Muscle layer of colon (tissue), 2 donors: ENCODE data around the gene RPL13.

Experiments used
- H3K27ac ChIP-seq: one replicate; pipeline ENCODE4 v1.7.0; 2013; ENCODE audit warnings: low read depth, mild to moderate bottlenecking, low read length, moderate library complexity
- H3K27me3 ChIP-seq, 2 donors: one replicate each; pipeline ENCODE4 v1.7.0; 2013; ENCODE audit warnings: low read length in 2 of 2, mild to moderate bottlenecking in 2 of 2; ENCODE audit not compliant: insufficient read depth in 2 of 2, control insufficient read depth in 1 of 2
- H3K36me3 ChIP-seq: one replicate; pipeline ENCODE4 v1.7.0; 2013; ENCODE audit warnings: mild to moderate bottlenecking, low read length; ENCODE audit not compliant: insufficient read depth
- H3K4me1 ChIP-seq: one replicate; pipeline ENCODE4 v1.7.0; 2013; ENCODE audit warnings: mild to moderate bottlenecking, low read length; ENCODE audit not compliant: insufficient read depth
- H3K4me3 ChIP-seq, 2 donors: one replicate each; pipeline ENCODE4 v1.7.0; 2013; ENCODE audit warnings: low read length in 2 of 2, low read depth in 1 of 2, mild to moderate bottlenecking in 1 of 2, moderate library complexity in 1 of 2
- H3K9ac ChIP-seq: one replicate; pipeline ENCODE4 v1.7.0; 2013; ENCODE audit warnings: low read length
- H3K9me3 ChIP-seq: one replicate; pipeline ENCODE4 v1.7.0; 2013; ENCODE audit warnings: mild to moderate bottlenecking, low read length
- donor health status: abdominal sarcoma.
- donor health status: Adenocarcinoma of cecum.

The RPL13 gene

DNA sequence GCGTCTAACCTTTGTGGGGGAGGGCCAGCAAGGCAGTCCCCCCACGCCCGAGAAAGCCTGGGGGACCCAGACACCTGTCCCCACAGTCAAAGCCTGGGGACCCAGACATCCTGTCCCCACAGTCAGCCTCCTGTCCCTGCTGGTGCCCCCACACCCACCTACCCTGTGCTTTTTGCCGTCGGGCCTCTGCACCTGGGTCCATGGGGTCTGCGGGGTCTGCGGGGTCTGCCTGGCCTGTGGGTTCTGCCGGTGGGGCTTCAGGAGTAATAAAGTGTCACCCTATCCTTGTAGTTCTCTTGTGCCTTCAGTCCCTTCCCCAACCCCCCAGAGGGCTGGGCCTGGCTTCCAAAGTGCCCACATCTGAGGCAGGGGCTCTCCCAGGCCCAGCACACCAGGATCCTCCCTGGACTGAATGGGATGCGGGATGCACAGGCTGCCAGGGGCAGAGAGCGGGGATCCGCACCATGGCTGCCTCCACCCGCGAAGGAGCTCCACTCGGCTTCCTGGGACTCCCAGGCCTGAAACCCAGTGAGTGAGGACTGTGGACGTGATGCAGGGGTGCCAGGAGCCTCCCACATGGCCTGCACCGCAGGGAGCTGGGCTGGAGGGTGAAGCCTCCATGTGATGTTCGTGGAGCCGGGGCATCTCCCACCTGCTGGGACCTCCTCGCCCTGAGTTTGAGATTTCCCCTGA lies 36.6 kb downstream of the RPL13 start:
- Histone ChIP-seq H3K4me3 (no peak overlapping the region), H3K27me3 (peaks cover 0 to under 1% of the 10 kb centered on the region in 2 donors), H3K4me1 (no peaks in the 10 kb centered on the region), H3K9me3 (no peaks in the 10 kb centered on the region), H3K36me3 (no peaks in the 10 kb centered on the region), H3K27ac (no peak overlapping the region), H3K9ac (no peak overlapping the region)

DNA sequence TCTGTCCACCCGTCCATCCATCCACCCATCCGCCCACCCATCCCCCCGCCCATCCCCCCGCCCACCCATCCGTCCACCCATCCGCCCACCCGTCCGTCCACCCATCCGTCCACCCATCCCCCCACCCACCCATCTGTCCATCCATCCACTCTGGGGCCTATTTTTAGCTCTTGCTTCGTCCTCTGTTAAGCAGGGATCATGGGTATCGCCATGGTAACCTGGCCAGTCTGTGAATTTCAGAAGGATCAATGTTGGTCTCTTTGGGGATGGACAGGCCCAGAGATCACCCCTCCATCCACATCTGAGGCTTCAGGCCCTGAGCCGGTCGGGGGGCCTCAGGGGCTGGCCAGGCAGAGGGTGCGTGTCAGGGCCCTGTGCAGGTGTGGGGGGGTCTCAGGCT lies 37.7 kb downstream of the RPL13 start:
- peaks cover 0 to 4% of the 10 kb centered on the region in 2 donors for H3K27me3 ChIP-seq
- no peak overlapping the region for H3K9ac ChIP-seq
- H3K36me3 ChIP-seq, result no peaks in the 10 kb centered on the region
- no peak overlapping the region for H3K27ac ChIP-seq
- no peaks in the 10 kb centered on the region for H3K4me1 ChIP-seq
- no peaks in the 10 kb centered on the region for H3K9me3 ChIP-seq
- H3K4me3 ChIP-seq, result no peak overlapping the region

GRCh38 chr16:89599451-89599858 lies 39.0 kb downstream of the RPL13 start:
- Histone ChIP-seq H3K9me3 (no peaks in the 10 kb centered on the region), H3K4me3 (no peak overlapping the region), H3K9ac (no peak overlapping the region), H3K36me3 (no peaks in the 10 kb centered on the region), H3K27ac (no peak overlapping the region), H3K4me1 (no peaks in the 10 kb centered on the region), H3K27me3 (peaks cover 0 to 4% of the 10 kb centered on the region in 2 donors)

DNA sequence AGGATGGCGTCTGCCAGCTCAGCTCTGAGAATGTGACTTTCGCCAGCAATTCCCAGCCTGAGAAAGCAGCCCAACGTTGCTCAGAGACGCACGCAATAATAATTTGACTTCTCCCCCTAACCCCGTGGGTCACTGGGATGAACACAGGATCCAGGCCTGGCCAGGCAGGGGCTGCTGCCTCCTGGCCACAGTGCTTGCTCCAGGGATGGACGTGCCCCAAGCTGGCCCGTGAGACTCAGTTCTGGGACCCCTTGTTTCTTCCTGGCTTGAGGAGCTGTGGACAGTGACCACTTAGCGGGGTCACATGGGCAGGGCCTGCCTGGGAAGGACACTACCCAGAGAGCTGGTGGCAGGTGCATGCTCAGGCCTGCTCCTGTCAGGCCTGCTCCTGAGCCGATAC lies 39.4 kb downstream of the RPL13 start:
- Histone ChIP-seq H3K36me3 (no peaks in the 10 kb centered on the region), H3K9me3 (no peaks in the 10 kb centered on the region), H3K27ac (no peak overlapping the region), H3K9ac (no peak overlapping the region), H3K4me1 (no peaks in the 10 kb centered on the region), H3K4me3 (no peak overlapping the region), H3K27me3 (peaks cover 0 to 4% of the 10 kb centered on the region in 2 donors)

DNA sequence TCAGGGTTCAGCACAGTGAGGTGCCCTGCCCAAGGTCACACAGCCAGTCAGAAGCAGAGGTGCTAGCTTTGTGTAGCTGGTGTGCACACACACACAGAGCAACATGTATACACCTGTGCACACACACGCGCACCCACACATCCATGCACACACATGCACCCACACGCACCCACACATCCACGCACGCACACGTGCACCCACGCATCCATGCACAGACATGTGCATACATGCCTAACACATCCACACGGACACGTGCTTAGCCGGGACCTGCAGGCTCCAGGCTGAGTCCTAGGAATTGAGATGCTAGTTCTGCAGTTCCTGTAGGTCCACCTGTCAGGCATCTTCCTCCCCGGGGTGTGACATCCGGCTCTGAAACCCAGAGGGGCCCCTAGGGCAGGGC lies 39.9 kb downstream of the RPL13 start:
- Histone ChIP-seq H3K9ac (no peak overlapping the region), H3K27ac (no peak overlapping the region), H3K4me3 (no peak overlapping the region), H3K4me1 (no peaks in the 10 kb centered on the region), H3K27me3 (peaks cover 0 to 4% of the 10 kb centered on the region in 2 donors), H3K36me3 (no peaks in the 10 kb centered on the region), H3K9me3 (no peaks in the 10 kb centered on the region)

DNA sequence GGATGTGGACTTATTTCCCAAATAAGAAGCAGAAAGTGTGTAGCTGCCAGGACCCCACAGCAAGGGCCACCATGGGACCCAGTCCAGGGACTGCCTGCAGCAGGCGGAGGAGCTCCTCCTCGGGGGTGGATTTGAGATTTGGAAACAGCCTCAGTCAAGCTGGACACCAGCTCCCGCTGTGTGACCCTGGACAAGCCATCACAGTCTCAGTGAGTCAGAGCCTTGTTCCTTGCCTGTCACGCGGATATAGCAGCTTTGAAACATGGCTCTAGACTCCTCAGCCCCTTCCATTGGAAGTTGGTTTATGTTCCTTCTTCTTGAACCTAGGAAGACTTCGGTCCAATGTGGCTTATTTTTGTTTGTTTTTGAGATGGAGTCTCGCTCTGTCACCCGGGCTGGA lies 40.5 kb downstream of the RPL13 start:
- H3K36me3 ChIP-seq, result no peaks in the 10 kb centered on the region
- no peak overlapping the region for H3K9ac ChIP-seq
- H3K27ac ChIP-seq, result no peak overlapping the region
- H3K4me3 ChIP-seq, result no peak overlapping the region
- peaks cover 0 to 8% of the 10 kb centered on the region in 2 donors for H3K27me3 ChIP-seq
- no peaks in the 10 kb centered on the region for H3K4me1 ChIP-seq
- no peaks in the 10 kb centered on the region for H3K9me3 ChIP-seq

DNA sequence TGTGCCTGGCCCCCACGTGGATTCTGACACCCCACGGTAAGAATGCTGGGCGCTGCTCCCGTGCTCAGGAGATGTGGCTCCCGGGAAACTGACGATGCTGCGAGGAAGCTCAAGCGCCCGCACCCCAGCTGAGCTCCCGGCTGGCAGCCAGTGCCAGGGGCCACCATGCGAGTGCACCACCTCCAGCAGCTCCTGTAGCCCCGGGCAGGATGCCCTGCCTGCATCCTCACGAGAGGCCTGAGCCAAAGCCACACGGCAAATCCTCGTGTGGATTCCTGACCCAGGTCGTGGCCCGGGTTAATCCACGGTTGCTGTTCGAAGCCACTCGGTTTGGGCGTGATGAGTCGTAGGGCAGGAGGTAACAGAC lies 41.4 kb downstream of the RPL13 start:
- Histone ChIP-seq H3K27me3 (peaks cover 0 to 8% of the 10 kb centered on the region in 2 donors), H3K4me1 (no peaks in the 10 kb centered on the region), H3K9me3 (no peaks in the 10 kb centered on the region), H3K4me3 (no peak overlapping the region), H3K27ac (no peak overlapping the region), H3K9ac (no peak overlapping the region), H3K36me3 (no peaks in the 10 kb centered on the region)

DNA sequence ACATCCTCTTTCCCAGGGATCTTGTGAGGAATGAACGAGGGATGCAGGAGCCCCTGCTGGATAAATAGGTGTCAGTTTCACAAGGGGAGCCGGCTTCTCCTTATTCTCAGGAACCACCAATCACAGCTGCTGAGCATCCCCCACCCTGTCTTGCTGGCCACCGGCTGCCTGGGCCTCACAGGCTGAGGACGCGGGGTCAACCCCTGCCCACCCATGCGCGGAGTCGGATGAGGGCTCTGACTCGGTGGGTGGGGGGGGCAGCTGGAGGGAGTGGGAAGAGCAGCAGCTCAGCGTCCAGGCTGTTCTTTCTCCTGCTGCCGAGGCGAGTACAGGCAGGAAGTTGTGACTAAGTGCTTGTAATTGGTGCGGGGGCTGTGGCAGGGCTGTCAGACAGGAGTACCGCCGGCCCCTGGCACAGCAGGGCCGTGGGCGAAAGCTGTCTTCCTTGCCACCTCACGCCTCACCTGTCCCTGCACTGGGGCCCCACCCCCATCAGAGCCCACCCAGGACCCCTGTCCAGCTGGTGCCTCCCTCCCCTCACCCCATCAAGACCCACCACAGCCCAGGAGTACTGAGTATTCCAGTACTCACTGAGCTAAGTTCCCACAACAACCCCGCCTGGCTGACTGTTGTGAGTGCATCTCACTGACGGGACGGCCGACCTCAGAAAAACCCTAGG lies 41.9 kb downstream of the RPL13 start:
- no peaks in the 10 kb centered on the region for H3K36me3 ChIP-seq
- H3K9me3 ChIP-seq, result no peaks in the 10 kb centered on the region
- H3K4me1 ChIP-seq, result no peaks in the 10 kb centered on the region
- H3K27ac ChIP-seq, result no peak overlapping the region
- H3K9ac ChIP-seq, result no peak overlapping the region
- peaks cover 0 to 8% of the 10 kb centered on the region in 2 donors for H3K27me3 ChIP-seq
- H3K4me3 ChIP-seq, result no peak overlapping the region

- H3K27me3 ChIP-seq, result peaks cover 0 to 8% of the 10 kb centered on the region in 2 donors
- H3K9me3 ChIP-seq, result no peaks in the 10 kb centered on the region
- H3K9ac ChIP-seq, result no peak overlapping the region
- no peak overlapping the region for H3K4me3 ChIP-seq
- no peak overlapping the region for H3K27ac ChIP-seq
- H3K4me1 ChIP-seq, result no peaks in the 10 kb centered on the region
- no peaks in the 10 kb centered on the region for H3K36me3 ChIP-seq
These were observed 42.6 kb downstream of the RPL13 start for GRCh38 chr16:89602952-89603590.

DNA sequence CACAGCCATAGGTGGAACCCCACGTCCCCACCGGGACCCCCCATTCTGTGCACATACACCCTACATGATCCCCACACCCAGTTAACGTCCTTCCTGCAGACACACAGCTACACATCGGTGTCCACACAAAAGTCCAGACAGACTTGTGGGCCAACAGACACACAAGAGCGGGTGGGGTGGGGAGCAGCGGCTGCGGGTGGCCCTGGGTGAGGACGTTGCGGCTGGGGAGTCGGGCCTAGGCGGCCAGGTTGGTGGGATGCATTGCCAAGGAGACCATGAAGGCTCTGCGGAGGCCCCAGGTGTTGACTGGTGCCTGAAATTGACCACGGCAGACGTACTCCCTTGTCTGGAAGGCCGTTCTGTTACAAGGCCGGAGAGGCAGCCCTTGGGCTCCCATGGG lies 44.3 kb downstream of the RPL13 start:
- H3K4me3 ChIP-seq, result no peak overlapping the region
- no peak overlapping the region for H3K9ac ChIP-seq
- H3K27ac ChIP-seq, result no peak overlapping the region
- no peaks in the 10 kb centered on the region for H3K9me3 ChIP-seq
- no peaks in the 10 kb centered on the region for H3K4me1 ChIP-seq
- peaks cover 0 to 8% of the 10 kb centered on the region in 2 donors for H3K27me3 ChIP-seq
- H3K36me3 ChIP-seq, result no peaks in the 10 kb centered on the region

GRCh38 chr16:89605186-89605970 lies 44.9 kb downstream of the RPL13 start:
- Histone ChIP-seq H3K27me3 (peaks cover 0 to 8% of the 10 kb centered on the region in 2 donors), H3K4me3 (no peak overlapping the region), H3K36me3 (no peaks in the 10 kb centered on the region), H3K9ac (no peak overlapping the region), H3K27ac (no peak overlapping the region), H3K9me3 (no peaks in the 10 kb centered on the region), H3K4me1 (no peaks in the 10 kb centered on the region)
